Measurements from ENCODE around the gene KPNA1. TPM values are rescaled to one million over a fixed set of nuclear protein-coding genes. Genes with fewer than 3 reads are reported as not detected.

KPNA1 gene
- total and polyA plus RNA-seq, 2 of the 13 experiments (the other 11 are each of a cell fraction or from before 2014, with no cell fraction given) = 15.4 to 30.0 TPM

- no peak for TF ChIP-seq TRAFD1 (CRISPR knock-in tag; IDR thresholded peaks at IDR 0.05; ENCODE audit: borderline replicate concordance)
- no peak for TF ChIP-seq PCBP2 (optimal IDR thresholded peaks at IDR 0.05; ENCODE audit: low read depth, low read length, poor library complexity, severe bottlenecking)
- no peak for TF ChIP-seq GMEB1 (CRISPR knock-in tag; IDR thresholded peaks at IDR 0.05; ENCODE audit: borderline replicate concordance)
- no peak for TF ChIP-seq HOXA5 (CRISPR knock-in tag; IDR thresholded peaks at IDR 0.05)
Observed at GRCh38 chr3:122421101-122421500, 93.6 kb downstream of the KPNA1 start (continued).

- peaks cover 33% of the 10 kb centered on the region for H3K4me1 ChIP-seq (ENCODE audit: insufficient read depth, low read length)
- DNase-seq (ENCODE audit: low spot score) (no peak), FAIRE-seq (no peak), ATAC-seq (0 out of 3 replicates have a peak, but pooled peaks have one; percentile 4)
- BruUV-seq (replicated peaks) = no TSS peak
- peaks cover 35% of the 10 kb centered on the region for H3K79me2 ChIP-seq (ENCODE audit: insufficient read depth, low read length)
- H3K36me3 ChIP-seq (replicated peaks in 1 of 2; ENCODE audit: control insufficient read depth in 1 of 2, insufficient read depth in 2 of 2, low read length in 2 of 2) = peaks cover 1 to 2% of the 10 kb centered on the region in 2 experiments; a peak in 2 of 5 replicates
- WGBS (ENCODE audit: low lambda C conversion rate) = 59% methylated on average over 12 of the region's 14 CpGs
- peak overlapping the region; percentile 89 for H3K27ac ChIP-seq (ENCODE audit: extremely low read length, insufficient read depth, low read length)
- peak overlapping the region; percentile 61 to 81 (median 81) for H3K4me3 ChIP-seq (replicated peaks in 1 of 3; ENCODE audit: insufficient read depth in 1 of 3, low read depth in 2 of 3, low read length in 3 of 3)
- peak overlapping the region; percentile 99 for H3K4me2 ChIP-seq (ENCODE audit: low read depth, low read length)
- H4K20me1 ChIP-seq (ENCODE audit: insufficient read depth, low read length) = no peaks in the 10 kb centered on the region
- in situ Hi-C loops (cut with HindIII; ENCODE audit: extremely low pct_ligation_motif_present, low pct_unique_long_range_greater_than_20kb) (no loop called here), intact Hi-C loops (cut with micrococcal nuclease; ENCODE audit: unreplicated experiment) (loop anchor here (2.0 kb wide), 1 partner anchor 94 kb away; no protein-coding TSS in a partner anchor)
- peak overlapping the region; percentile 95 for H3K9ac ChIP-seq (ENCODE audit: insufficient read depth, low read depth, low read length)
- CTCF ChIA-PET (ENCODE audit: low intra/inter-chr PET ratio, low total read pairs) = no interaction called here
- POLR2A ChIA-PET = interaction anchor here (0.6 to 2.7 kb wide), 11 partner anchors 23 to 262 kb away, joined by 3 to 48 read pairs (median 5); partner anchors contain the start of genes FAM162A, KPNA1 and MIX23
- no peak overlapping the region for H2AFZ ChIP-seq (ENCODE audit: low read length)
- H3K27me3 ChIP-seq (ENCODE audit: control insufficient read depth in 1 of 2, insufficient read depth in 2 of 2, low read length in 2 of 2) = no peaks in the 10 kb centered on the region; a peak in 1 of 5 replicates
- H3K9me3 ChIP-seq (ENCODE audit: low read length) = no peaks in the 10 kb centered on the region
- TF ChIP-seq ZBTB33 (CRISPR knock-in tag; IDR thresholded peaks at IDR 0.05) = peak; percentile 15; the same call in 1 of the 2 replicates
- TF ChIP-seq ZNF12 (CRISPR knock-in tag; IDR thresholded peaks at IDR 0.05) = no peak
- TF ChIP-seq ZNF878 (CRISPR knock-in tag; IDR thresholded peaks at IDR 0.05) = no peak
- TF ChIP-seq ZFAT (CRISPR knock-in tag; conservative IDR thresholded peaks at IDR 0.05) = no peak
- no peak for TF ChIP-seq TCF12 (IDR thresholded peaks at IDR 0.05)
- no peak for TF ChIP-seq TCF12 (CRISPR knock-in tag; IDR thresholded peaks at IDR 0.05)
- TF ChIP-seq ZNF562 (CRISPR knock-in tag; IDR thresholded peaks at IDR 0.05; ENCODE audit: borderline replicate concordance) = no peak
- peak; percentile 85 for TF ChIP-seq ZBTB38 (CRISPR knock-in tag; IDR thresholded peaks at IDR 0.05)
- TF ChIP-seq ZNF768 (CRISPR knock-in tag; IDR thresholded peaks at IDR 0.05) = no peak
- TF ChIP-seq PAXIP1 (CRISPR knock-in tag; conservative IDR thresholded peaks at IDR 0.05) = no peak
- TF ChIP-seq ZFP62 (CRISPR knock-in tag; IDR thresholded peaks at IDR 0.05) = no peak
Observed at GRCh38 chr3:122416966-122417365, 97.8 kb downstream of the KPNA1 start.

All from HepG2 (cell line).